ENCODE results near the gene RSPH3.
"Not testable (repeated sequence)": the region's sequence is repeated elsewhere in the genome, so short reads cannot be mapped to it uniquely, and the experiment has no call there.

The RSPH3 gene

DNA sequence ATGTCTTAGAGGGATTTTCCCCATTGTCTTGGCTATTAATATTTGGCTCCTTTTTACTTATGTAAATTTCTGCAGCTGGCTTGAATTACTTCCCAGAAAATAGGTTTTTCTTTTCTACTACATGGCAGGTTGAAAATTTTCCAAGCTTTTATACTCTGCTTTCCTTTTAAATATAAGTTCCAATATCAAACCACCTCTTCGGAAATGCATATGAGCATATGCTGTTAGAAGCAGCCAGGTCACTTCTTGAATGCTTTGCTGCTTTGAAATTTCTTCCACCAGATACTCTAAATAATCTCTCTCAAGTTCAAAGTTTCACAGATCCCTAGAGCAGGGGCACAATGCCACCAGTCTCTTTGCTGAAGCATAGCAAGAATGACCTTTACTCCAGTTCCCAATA, 25.2 kb upstream of the RSPH3 start:
- DNase-seq = not testable (repeated sequence)

DNA sequence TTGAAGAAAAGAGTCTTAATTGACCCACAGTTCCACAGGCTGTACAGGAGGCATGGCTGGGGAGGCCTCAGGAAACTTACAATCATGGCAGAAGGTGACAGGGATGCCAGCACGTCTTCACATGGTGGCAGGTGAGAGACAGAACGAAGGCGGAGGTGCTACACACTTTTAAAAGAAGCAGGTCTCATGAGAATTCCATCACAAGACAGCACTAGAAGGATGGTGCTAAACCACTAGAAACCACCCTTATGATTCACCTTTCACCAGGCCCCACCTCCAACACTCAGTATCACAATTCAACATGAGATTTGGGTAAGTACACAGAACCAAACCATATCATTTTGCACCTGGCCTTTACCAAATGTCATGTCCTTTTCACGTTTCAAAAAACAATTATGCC, 23.9 kb upstream of the RSPH3 start:
- no peak for DNase-seq

DNA sequence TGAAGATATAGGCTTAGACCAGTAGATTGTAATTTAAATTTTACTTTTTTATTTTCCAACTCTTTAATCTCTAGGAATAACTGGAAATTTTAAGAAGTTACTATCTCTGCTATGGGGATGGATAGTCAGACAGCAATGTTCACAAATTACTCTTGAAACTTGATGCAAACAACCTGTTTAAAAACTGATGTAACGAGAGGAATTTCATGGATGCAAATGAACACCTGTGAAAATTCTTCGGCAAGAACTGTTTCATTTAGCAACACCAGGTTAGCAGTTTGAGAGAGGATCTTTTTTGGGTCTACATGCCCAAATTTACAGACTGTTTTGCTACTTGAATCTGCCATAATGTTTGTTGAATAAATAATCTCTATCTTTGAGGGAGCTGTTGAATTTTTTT, 20.0 kb upstream of the RSPH3 start:
- no peak for DNase-seq

DNA sequence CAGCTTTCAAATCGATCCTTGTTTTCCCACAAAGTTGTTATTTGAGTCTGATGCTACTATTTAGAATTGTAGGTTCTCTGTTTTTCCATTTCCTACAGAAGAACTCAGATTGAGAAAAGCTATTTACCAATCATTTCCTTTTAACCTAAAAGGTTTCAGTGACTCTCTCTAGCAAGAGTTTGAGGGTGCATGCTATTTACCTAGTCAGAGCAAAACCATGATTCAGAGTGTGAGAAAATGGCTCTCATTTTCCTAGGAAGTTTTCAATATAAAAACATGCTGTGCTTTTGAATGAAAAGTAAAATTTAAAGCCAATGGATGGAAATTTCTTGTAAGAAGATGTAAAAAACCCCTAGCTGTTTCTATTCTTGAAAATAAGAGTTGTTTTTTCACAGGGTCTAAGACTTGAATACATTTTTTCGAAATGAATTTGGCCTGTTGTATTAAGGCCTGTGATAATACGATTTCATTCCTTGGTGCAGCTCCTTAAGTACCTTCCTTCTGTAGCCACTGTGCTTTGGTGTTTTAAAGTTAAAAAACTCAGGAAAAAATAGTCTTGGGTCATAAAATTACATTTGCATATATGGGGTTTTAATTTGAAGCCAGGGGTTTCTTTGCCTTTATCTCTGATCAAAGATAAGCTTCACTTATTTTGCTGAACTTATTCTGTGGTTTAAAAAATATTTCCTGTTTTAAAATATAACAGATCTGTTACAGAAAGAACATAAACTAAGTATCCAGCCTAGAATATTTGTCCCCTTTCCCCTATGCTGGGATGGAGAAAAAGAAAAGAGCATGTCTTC, 18.0 kb upstream of the RSPH3 start:
- no peak for DNase-seq

DNA sequence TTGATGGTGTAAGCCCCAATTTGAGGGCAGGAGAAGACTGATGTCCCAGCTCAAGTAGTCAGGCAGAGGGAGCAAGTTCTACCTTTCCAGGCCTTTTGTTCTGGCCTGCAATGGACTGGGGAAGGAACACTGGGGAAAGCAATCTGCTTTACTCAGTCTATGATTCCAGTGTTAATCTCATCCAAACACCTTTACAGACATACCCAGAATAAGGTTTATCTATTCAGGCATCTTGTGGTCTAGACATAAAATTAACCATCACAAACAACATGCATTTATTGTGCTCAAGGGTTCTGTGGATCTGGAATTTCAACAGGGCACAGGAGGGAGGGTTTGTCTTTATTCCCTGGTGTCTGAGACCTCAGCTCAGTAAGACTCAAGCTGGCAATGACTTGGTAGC, 14.4 kb upstream of the RSPH3 start:
- no peak for DNase-seq

DNA sequence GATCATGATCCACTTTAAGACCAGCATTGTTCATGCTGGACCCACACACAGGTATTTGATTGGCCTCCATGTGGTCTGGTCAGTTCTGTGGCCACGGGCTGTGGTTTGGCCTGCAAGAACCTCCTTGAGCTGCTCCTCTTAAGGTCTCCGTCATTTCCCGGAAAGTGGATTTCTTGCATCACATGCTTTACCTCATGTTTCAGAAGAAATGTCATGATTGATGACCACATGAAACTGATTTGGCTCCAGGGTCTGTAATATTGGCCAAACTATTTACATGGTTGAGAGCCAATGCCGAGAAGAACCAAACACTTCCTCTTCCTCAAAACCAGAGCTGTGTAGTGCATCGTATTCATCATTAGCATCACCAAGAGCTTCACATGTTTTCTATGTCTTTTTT, 13.2 kb upstream of the RSPH3 start:
- no peak for DNase-seq

DNA sequence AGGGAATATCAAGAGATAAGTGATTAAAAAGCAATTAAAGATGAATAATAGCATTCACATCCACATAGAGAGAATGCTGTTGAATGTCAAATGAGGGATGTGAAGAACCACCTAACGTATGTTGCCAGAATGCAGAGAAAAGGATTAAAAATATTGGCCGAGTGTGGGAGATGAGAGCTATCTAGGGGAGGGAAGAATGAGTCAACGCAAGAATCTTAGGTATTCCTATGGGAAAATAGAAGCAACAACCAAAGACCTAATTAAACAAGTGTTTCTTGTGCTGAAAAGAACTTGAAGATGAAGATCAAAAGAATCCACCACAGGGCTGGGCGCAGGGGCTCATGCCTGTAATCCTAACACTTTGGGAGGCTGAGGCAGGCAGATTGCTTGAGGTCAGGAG, 12.2 kb upstream of the RSPH3 start:
- DNase-seq = no peak

DNA sequence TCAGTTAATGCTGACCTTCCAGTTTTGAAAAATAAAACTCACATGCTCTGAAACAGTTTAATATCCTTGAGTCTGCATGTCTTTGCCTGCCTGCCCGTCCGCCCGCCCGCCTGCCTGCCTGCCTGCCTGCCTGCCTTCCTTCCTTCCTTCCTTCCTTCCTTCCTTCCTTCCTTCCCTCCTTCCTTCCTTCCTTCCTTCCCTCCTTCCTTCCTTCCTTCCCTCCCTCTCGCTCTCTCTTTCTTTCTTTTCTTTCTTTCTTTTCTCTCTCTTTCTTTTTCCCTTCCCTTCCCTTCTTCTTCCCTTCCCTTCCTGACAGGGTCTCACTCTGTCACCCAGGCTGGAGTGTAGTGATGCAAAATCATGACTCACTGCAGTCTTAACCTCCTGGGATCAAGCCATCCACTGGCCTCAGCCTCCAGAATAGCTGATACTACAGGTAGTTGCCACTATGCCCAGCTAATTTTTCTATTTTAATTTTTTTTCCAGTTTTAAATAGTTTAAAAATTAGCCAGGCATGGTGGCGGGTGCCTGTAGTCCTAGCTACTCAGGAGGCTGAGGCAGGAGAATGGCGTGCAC, 10.1 kb upstream of the RSPH3 start:
- DNase-seq = not testable (repeated sequence)

DNA sequence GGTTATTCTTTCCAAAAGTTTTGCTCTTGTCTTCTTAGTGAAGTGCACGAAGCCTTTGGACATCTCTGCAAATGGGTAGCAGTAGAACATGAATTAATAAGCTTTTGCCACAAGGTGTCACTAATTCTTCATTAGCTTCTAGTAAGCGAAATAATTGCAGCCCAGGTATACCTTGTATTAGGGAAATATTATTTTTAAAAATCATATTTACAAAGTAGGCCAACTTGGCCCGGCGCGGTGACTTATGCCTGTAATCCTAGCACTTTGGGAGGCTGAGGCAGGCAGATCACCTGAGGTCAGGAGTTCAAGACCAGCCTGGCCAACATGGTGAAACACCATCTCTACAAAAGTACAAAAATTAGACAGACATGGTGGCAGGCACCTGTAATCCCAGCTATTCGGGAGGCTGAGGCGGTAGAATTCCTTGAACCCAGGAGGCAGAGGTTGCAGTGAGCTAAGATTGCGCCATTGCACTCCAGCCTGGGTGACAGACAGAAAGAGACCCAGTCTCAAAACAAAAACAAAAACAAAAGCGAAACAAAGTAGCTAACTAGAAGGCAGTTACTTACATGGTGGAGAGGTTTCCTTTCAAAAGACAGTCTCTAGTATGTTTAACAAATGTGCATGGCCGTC, 8.8 kb upstream of the RSPH3 start:
- no peak for DNase-seq

DNA sequence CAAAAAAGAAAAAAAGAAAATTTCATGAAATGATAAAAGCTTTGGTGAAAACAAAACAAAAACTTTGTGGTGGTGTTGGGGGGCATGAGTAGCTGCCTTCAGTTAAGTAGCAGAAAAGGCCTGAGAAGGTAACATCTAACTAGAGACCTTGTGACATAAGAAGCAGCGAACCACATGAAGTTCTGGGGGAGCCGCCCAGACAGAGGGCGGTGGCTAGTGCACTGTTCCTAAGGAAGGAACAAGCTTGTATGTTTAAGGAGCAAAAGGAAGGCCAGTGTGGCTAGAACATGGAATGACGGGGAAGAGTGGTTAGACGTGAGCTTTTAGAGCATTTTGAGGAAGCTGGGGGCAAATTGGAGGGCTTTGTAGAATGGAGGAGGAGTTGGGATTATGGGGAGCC, 7.5 kb upstream of the RSPH3 start:
- no peak for DNase-seq

DNA sequence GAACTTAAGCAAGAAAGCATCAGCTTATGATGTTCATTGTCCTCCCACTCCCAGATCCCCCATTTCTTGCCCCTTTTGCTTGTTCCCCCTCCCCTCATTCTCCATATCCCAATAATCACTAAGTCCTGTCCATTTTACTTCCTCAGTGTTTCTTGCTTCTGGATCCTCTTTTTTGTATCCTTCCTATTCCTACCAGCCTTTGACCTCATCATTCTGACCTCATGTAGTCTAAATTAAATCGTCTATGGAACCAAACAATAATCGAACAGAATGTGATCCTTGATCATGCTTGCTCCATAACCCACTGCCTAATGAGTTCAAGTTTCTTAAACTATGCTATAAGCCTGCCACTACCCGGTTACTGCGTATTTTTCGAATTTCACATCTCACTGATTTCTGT, 5.4 kb upstream of the RSPH3 start:
- DNase-seq = no peak

DNA sequence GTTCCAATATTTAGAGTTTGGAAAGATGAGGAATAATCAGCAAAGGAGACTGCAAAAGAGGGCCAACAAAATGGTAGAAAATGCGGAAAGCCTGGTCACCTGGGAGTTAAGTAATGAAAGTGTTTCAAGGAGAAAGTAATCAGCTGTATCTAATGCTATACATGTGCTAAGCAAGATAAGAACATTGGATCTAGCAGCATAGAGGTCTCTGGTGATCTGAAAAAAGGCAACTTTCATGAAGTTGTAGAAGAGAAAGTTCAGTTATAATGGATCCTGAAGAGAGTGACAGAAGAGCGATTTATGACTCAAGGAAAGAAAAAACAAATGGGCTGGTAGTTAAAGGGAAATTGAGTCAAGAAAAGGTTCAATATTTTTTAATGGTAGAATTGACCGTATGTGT, 4.6 kb upstream of the RSPH3 start:
- no peak for DNase-seq

DNA sequence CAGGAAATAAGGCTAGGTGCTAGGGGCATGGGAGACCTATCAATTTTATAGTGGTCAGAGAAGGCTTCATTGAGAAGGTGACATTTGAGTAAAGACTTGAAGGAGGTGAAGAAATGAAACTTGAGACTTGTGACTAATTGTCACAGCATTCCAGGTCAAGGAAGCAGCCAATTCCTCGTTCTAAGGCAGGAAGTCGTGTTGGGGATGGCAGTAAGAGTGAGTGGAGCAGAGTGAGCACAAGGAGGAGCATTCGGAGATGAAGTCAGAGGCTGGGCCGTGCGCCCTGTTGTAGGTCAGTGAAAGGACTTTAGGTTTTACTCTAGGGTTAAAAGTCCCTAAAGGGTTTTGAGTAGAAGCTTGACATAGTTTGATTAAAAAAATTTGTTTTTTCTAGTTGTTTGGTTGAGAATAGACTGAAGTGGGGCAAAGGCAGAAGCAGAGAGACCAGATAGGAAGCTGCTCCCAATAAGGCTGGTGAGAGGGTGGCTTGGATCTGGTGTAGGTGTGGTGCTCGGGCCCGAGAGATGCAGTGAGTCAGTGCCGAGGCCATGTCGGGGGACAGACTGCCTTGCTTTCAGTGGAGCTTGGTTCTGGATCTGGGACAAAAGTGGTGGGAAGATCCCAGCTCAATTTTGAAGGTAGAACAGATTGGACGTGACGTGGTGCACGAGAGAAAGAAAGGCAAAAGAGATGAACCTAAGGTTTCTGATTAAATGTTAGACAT, 2.6 kb upstream of the RSPH3 start:
- peak in 1 of 51 donors; percentile 25 for DNase-seq

DNA sequence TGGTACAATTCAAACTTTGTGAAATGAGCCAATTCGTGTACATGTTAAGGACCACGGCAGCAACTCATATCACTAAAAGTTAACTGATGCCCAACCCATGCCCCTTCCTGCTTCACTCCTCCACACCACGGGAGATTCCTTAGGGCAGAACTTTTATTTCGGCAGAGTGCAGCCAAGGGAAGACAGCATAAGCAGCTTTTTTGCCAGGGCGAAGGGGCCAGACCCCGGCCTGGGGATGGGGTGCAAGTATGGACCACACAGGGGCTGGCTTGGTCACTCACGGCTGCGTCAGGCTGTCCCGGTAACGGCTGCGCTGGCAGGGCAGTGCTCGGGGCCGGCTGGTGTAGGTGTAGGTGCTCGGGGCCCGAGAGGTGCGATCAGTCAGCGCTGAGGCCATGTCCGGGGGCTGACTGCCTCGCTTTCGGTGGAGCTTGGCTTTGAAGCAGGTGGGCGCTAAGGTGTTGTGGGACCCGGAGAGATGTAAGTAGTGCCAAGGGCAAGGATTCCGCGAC, 792 bp downstream of the RSPH3 start:
- DNase-seq = peak in 9 of 51 donors; percentile 28 to 72 (median 52)

DNA sequence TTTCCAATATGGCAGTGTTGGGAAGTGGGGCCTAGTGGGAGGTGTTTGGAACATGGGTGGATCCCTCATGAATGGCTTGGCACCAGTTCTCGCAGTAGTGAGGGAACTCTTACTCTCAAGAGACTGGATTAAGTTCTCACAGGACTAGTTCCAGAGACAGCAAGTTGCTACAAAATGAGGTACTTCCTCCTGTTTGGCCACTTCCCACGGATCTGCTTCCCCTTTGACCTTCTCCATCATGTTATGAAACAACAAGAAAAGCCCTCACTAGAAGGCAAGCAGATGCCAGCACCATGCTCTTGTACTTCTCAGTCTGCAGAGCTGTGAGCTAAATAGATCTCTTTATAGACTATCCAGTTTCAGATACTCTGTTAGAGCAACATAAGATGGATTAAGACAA, 3.1 kb downstream of the RSPH3 start:
- DNase-seq = no peak

DNA sequence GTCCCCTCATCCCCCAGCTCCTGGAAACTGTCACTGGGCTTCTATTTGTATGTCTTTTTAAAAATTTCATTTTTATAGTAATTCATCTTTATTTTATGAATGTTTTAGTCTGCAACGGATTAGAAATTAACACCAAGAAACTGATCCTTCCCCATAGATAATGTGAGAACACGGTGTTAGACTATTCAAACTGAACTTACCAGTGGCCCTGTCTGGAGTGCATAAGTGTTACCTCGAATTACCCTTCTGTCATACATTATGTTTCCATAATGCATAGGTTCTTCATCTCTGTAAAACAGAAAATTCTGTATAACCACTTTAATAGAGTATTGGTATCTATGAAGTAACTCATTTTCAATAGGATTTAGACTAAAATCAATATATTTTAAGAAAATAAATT, 6.4 kb downstream of the RSPH3 start:
- no peak for DNase-seq

DNA sequence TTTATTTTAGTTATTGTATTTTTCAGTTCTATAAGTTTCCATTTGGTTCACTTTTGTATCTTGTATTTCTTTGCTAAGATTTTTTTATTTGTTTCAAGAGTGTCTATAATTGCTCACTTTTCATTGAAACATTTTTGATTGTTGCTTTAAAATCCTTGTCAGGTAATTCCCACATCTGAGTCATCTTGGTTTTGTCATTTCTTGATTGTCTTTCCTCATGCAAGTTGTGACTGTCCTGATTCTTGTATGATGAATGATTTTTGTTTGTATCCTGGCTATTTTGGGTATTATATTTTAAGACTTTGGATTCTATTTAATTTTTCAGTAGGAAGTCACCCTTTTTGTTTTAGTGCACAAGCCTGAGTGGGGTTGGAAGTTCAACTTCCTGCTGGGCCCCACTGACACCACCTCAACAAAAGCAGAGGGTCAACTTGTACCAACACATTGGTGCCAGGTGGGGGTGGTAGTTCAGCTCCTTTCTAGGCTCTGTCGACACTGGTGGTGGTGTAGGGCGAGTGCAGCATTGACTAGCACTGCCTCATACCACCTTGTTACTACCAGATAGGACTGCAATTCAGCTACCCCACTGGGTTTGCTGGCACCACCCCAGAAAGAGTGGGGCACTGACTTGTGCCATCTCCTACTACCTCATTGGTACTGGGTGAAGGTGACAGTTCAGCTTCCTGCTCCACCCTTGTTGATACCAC, 8.8 kb downstream of the RSPH3 start:
- DNase-seq = no peak

DNA sequence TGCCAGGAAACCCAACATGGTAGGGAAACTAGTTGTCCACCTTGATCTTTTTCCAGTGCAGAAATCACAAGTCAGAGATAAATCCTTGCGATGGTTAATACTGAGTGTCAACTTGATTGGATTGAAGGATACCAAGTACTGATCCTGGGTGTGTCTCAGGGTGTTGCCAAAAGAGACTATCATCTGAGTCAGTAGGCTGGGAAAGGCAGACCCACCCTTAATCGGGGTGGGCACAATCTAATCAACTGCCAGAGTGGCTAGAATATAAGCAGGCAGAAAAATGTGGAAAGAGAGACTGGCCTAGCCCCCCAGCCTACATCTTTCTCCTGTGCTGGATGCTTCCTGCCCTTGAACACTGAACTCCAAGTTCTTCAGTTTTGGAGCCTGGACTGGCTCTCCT, 10.3 kb downstream of the RSPH3 start:
- DNase-seq = not testable (repeated sequence)

DNA sequence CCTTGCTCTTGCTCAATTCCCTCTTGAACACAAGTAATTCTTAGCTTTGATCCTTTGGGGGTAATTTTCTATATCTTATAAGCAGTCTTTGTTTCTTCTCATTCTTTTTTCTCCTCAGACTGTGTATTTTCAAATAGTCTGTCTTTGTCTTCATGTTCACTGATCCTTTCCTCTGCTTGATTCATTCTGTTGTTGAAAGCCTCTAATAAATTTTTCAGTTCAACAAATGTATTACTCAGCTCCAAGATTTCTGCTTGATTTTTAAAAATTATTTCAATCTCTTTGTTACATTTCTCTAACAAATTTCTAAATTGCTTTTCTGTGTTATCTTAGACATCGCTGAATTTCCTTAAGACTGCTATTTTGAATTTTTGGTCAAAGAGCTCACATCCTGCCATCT, 11.5 kb downstream of the RSPH3 start:
- DNase-seq = no peak

DNA sequence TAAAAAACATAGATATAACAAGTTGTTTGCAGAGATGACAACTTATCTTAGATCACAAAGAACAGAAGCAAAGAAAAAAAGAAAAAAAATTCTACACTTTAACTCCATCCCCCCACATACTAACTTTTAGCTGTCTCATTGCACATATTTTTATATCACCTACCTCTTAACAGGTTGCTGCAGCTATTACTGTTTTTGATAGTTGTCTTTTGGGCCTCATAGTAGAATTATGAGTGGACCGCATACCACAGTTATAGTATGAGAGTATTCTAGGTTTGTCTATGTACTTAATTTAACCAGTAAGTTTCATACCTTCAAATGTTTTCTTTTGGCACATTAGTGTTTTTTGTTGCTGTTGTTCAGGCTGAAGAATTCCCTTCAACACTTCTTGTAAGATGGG, 12.3 kb downstream of the RSPH3 start:
- DNase-seq = no peak

DNA sequence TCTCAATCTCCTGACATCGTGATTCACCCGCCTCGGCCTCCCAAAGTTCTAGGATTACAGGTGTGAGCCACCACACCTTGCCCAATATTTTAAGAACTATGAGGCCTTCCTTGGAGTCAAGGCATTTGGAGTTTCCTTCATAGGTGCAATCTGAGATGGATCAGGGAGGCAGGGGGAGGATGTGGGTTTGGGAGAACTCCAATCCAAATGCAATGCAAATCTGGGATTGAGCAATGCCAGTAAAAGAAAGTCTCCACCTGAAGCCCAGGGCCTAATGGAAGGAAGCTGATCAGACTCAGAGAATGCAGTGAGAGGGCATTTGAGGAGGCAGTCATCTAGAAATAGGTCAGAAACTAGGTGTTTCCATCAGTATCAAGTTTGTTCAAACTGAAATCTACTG, 21.2 kb downstream of the RSPH3 start:
- no peak for DNase-seq

DNA sequence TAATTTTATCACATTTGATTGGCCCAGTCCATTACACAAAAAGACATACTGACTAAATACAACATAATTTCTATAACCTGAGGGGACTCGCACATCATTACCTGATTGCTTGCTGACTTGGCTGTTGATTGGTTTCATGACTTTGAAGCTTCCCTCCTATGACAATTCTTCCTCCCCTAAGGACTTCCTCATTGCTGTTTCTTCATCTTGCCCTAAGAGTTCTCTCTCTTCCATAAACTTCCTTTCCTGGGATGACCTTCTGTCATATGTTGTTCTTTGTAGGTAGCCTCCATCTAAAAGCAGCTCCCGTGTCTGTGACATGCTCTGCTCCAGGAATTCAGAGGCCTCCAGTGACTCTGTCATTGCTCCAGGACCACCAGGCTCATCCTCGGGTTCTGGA, 22.6 kb downstream of the RSPH3 start:
- no peak for DNase-seq

Measured in hypothalamus (tissue), 51 donors.